ENCODE data around the gene TBCA. TPM values are rescaled to one million over a fixed set of nuclear protein-coding genes. Genes with fewer than 3 reads are reported as not detected.

The TBCA gene
- total RNA-seq, 4 donors from 2014 or later = 140 to 203 (median 167) TPM

- no peak for TF ChIP-seq CTCF (IDR thresholded peaks at IDR 0.05; ENCODE audit: low read depth)
Observed at GRCh38 chr5:77795846-77796245, 19.7 kb upstream of the TBCA start.

GRCh38 chr5:77795268-77795667 lies 19.1 kb upstream of the TBCA start:
- TF ChIP-seq CTCF (IDR thresholded peaks at IDR 0.05; ENCODE audit: low read depth) = no peak

GRCh38 chr5:77791926-77792325 lies 15.8 kb upstream of the TBCA start:
- TF ChIP-seq CTCF (IDR thresholded peaks at IDR 0.05; ENCODE audit: low read depth) = no peak

- no peak for TF ChIP-seq CTCF (IDR thresholded peaks at IDR 0.05; ENCODE audit: low read depth)
Observed at GRCh38 chr5:77791356-77791755, 15.2 kb upstream of the TBCA start.

GRCh38 chr5:77785229-77785628 lies 9.1 kb upstream of the TBCA start:
- no peak for TF ChIP-seq CTCF (IDR thresholded peaks at IDR 0.05; ENCODE audit: low read depth)

GRCh38 chr5:77784735-77785134 lies 8.6 kb upstream of the TBCA start:
- TF ChIP-seq CTCF (IDR thresholded peaks at IDR 0.05; ENCODE audit: low read depth) = no peak

GRCh38 chr5:77781076-77781475 lies 4.9 kb upstream of the TBCA start:
- no peak for TF ChIP-seq CTCF (IDR thresholded peaks at IDR 0.05; ENCODE audit: low read depth)

All from subcutaneous adipose tissue (tissue), 4 donors.